ENCODE results near the gene IGSF21. TPM values are rescaled to one million over a fixed set of nuclear protein-coding genes. Genes with fewer than 3 reads are reported as not detected.

IGSF21 gene
- total RNA-seq, 3 donors from 2014 or later (not counting 1 experiment from before 2014, with no cell fraction given) = not detected

GRCh38 chr1:18121072-18121820, 13.6 kb downstream of the IGSF21 start:
- Mint-ChIP-seq H3K4me3 (no peak overlapping the region), H3K36me3 (no peaks in the 10 kb centered on the region), H3K27me3 (ENCODE audit: low read depth in 2 of 2) (peaks cover 23 to 25% of the 10 kb centered on the region in 2 donors), H3K9me3 (no peaks in the 10 kb centered on the region), H3K4me1 (no peaks in the 10 kb centered on the region), H3K27ac (no peak overlapping the region)
- intact Hi-C loops (cut with micrococcal nuclease) = no loop called here
- Histone ChIP-seq H3K27ac (ENCODE audit: low read length) (no peak overlapping the region), H3K27me3 (ENCODE audit: control insufficient read depth, insufficient read depth, low read length) (no peaks in the 10 kb centered on the region), H3K36me3 (ENCODE audit: control insufficient read depth, insufficient read depth, low read length) (no peaks in the 10 kb centered on the region), H3K9me3 (ENCODE audit: control insufficient read depth, insufficient read depth, low read length) (no peaks in the 10 kb centered on the region), H3K4me3 (ENCODE audit: low read length) (no peak overlapping the region), H3K4me1 (ENCODE audit: control insufficient read depth, insufficient read depth, low read length) (no peaks in the 10 kb centered on the region)
- DNase-seq (no peak), ATAC-seq (no peak)
- TF ChIP-seq, protein P1, sequence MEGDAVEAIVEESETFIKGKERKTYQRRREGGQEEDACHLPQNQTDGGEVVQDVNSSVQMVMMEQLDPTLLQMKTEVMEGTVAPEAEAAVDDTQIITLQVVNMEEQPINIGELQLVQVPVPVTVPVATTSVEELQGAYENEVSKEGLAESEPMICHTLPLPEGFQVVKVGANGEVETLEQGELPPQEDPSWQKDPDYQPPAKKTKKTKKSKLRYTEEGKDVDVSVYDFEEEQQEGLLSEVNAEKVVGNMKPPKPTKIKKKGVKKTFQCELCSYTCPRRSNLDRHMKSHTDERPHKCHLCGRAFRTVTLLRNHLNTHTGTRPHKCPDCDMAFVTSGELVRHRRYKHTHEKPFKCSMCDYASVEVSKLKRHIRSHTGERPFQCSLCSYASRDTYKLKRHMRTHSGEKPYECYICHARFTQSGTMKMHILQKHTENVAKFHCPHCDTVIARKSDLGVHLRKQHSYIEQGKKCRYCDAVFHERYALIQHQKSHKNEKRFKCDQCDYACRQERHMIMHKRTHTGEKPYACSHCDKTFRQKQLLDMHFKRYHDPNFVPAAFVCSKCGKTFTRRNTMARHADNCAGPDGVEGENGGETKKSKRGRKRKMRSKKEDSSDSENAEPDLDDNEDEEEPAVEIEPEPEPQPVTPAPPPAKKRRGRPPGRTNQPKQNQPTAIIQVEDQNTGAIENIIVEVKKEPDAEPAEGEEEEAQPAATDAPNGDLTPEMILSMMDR (IDR thresholded peaks at IDR 0.05) = no peak
- WGBS (ENCODE audit: insufficient coverage) = 92% methylated on average over 10 of the region's 11 CpGs

GRCh38 chr1:18123467-18123992, 15.9 kb downstream of the IGSF21 start:
- Mint-ChIP-seq H3K36me3 (no peaks in the 10 kb centered on the region), H3K27ac (no peak overlapping the region), H3K4me3 (no peak overlapping the region), H3K9me3 (no peaks in the 10 kb centered on the region), H3K27me3 (ENCODE audit: low read depth in 2 of 2) (peaks cover 10 to 26% of the 10 kb centered on the region in 2 donors), H3K4me1 (no peaks in the 10 kb centered on the region)
- Histone ChIP-seq H3K36me3 (ENCODE audit: control insufficient read depth, insufficient read depth, low read length) (no peaks in the 10 kb centered on the region), H3K9me3 (ENCODE audit: control insufficient read depth, insufficient read depth, low read length) (no peaks in the 10 kb centered on the region), H3K4me1 (ENCODE audit: control insufficient read depth, insufficient read depth, low read length) (no peaks in the 10 kb centered on the region), H3K27ac (ENCODE audit: low read length) (no peak overlapping the region), H3K27me3 (ENCODE audit: control insufficient read depth, insufficient read depth, low read length) (no peaks in the 10 kb centered on the region), H3K4me3 (ENCODE audit: low read length) (no peak overlapping the region)
- ATAC-seq (no peak), DNase-seq (no peak)
- intact Hi-C loops (cut with micrococcal nuclease) = no loop called here
- TF ChIP-seq, protein P1 (IDR thresholded peaks at IDR 0.05) = no peak
- 61% methylated on average over 3 of the region's 3 CpGs for WGBS (ENCODE audit: insufficient coverage)

- H3K4me1 ChIP-seq (ENCODE audit: control insufficient read depth, insufficient read depth, low read length) = no peaks in the 10 kb centered on the region
- TF ChIP-seq, protein P1 (IDR thresholded peaks at IDR 0.05) = no peak
- DNase-seq (no peak), ATAC-seq (no peak)
- H3K27me3 ChIP-seq (ENCODE audit: control insufficient read depth, insufficient read depth, low read length) = no peaks in the 10 kb centered on the region
- Mint-ChIP-seq H3K27ac (no peak overlapping the region), H3K36me3 (no peaks in the 10 kb centered on the region), H3K4me3 (no peak overlapping the region), H3K4me1 (no peaks in the 10 kb centered on the region), H3K27me3 (ENCODE audit: low read depth in 2 of 2) (peaks cover 6 to 26% of the 10 kb centered on the region in 2 donors), H3K9me3 (no peaks in the 10 kb centered on the region)
- H3K4me3 ChIP-seq (ENCODE audit: low read length) = no peak overlapping the region
- H3K27ac ChIP-seq (ENCODE audit: low read length) = no peak overlapping the region
- intact Hi-C loops (cut with micrococcal nuclease) = no loop called here
- H3K9me3 ChIP-seq (ENCODE audit: control insufficient read depth, insufficient read depth, low read length) = no peaks in the 10 kb centered on the region
- 99% methylated on average over 3 of the region's 4 CpGs for WGBS (ENCODE audit: insufficient coverage)
- no peaks in the 10 kb centered on the region for H3K36me3 ChIP-seq (ENCODE audit: control insufficient read depth, insufficient read depth, low read length)
These were observed 17.4 kb downstream of the IGSF21 start for GRCh38 chr1:18124977-18125376.
